ENCODE measurements around the gene CD58. TPM values are rescaled to one million over a fixed set of nuclear protein-coding genes. Genes with fewer than 3 reads are reported as not detected.
A peak's percentile ranks its signal among the peaks of the same experiment; 100 is the strongest.
"Not testable (repeated sequence)": the region's sequence is repeated elsewhere in the genome, so short reads cannot be mapped to it uniquely, and the experiment has no call there.

Gene CD58
- 26.5 and 31.0 TPM in 2 replicates for total RNA-seq

GRCh38 chr1:116570358-116571214 lies at the start of gene CD58:
TSS of gene CD58 (minus strand) at chr1:116571026. CDS start at chr1:116570972, 54 bp downstream.
- Mint-ChIP-seq H3K27me3 (no peaks in the 10 kb centered on the region), H3K4me3 (peak within 1 kb of the TSS; percentile 95)
- intact Hi-C loops (cut with micrococcal nuclease) = loop anchor here (1.0 to 10.0 kb wide), 12 partner anchors 14 to 794 kb away; partner anchors contain the start of genes CD101, MAN1A2 and TTF2

GRCh38 chr1:116620392-116620791 lies 49.6 kb upstream of the CD58 start:
- H3K36me3 Mint-ChIP-seq (ENCODE audit: low read depth); DNase-seq; H3K4me3 Mint-ChIP-seq; H3K27ac Mint-ChIP-seq; H3K9me3 Mint-ChIP-seq; H3K4me1 Mint-ChIP-seq; intact Hi-C loops (cut with micrococcal nuclease): not testable (repeated sequence)
- peaks cover 18% of the 10 kb centered on the region for H3K27me3 Mint-ChIP-seq

More at GRCh38 chr1:116570358-116571214, at the start of gene CD58:
- H3K9me3 Mint-ChIP-seq = no peaks in the 10 kb centered on the region
- H3K4me1 Mint-ChIP-seq = peaks cover 60% of the 10 kb centered on the region
- peak; percentile 95 for DNase-seq
- H3K36me3 Mint-ChIP-seq (ENCODE audit: low read depth) = peaks cover 32% of the 10 kb centered on the region
- H3K27ac Mint-ChIP-seq = peak within 1 kb of the TSS; percentile 88

- H3K4me1 Mint-ChIP-seq; H3K4me3 Mint-ChIP-seq; H3K9me3 Mint-ChIP-seq; intact Hi-C loops (cut with micrococcal nuclease); H3K27ac Mint-ChIP-seq; H3K36me3 Mint-ChIP-seq (ENCODE audit: low read depth); DNase-seq: not testable (repeated sequence)
- peaks cover 18% of the 10 kb centered on the region for H3K27me3 Mint-ChIP-seq
Measured at GRCh38 chr1:116619106-116619505, 48.3 kb upstream of the CD58 start.

GRCh38 chr1:116617808-116618207 lies 47.0 kb upstream of the CD58 start:
- intact Hi-C loops (cut with micrococcal nuclease); H3K4me1 Mint-ChIP-seq; H3K4me3 Mint-ChIP-seq; H3K9me3 Mint-ChIP-seq; H3K27ac Mint-ChIP-seq; DNase-seq; H3K36me3 Mint-ChIP-seq (ENCODE audit: low read depth): not testable (repeated sequence)
- H3K27me3 Mint-ChIP-seq = peaks cover 18% of the 10 kb centered on the region

- H3K9me3 Mint-ChIP-seq; intact Hi-C loops (cut with micrococcal nuclease); H3K4me3 Mint-ChIP-seq; H3K27ac Mint-ChIP-seq; DNase-seq; H3K36me3 Mint-ChIP-seq (ENCODE audit: low read depth); H3K4me1 Mint-ChIP-seq: not testable (repeated sequence)
- H3K27me3 Mint-ChIP-seq = peaks cover 14% of the 10 kb centered on the region
Measured at GRCh38 chr1:116613825-116614224, 43.0 kb upstream of the CD58 start.

- intact Hi-C loops (cut with micrococcal nuclease); H3K27me3 Mint-ChIP-seq; H3K9me3 Mint-ChIP-seq; H3K36me3 Mint-ChIP-seq (ENCODE audit: low read depth); DNase-seq; H3K4me3 Mint-ChIP-seq; H3K27ac Mint-ChIP-seq: not testable (repeated sequence)
- H3K4me1 Mint-ChIP-seq = peaks cover 16% of the 10 kb centered on the region
Measured at GRCh38 chr1:116609801-116610371, 39.1 kb upstream of the CD58 start.

- H3K4me1 Mint-ChIP-seq = peaks cover 16% of the 10 kb centered on the region
- H3K9me3 Mint-ChIP-seq; intact Hi-C loops (cut with micrococcal nuclease); DNase-seq; H3K27ac Mint-ChIP-seq; H3K36me3 Mint-ChIP-seq (ENCODE audit: low read depth); H3K27me3 Mint-ChIP-seq; H3K4me3 Mint-ChIP-seq: not testable (repeated sequence)
Measured at GRCh38 chr1:116608841-116609240, 38.0 kb upstream of the CD58 start.

- H3K9me3 Mint-ChIP-seq; H3K4me3 Mint-ChIP-seq; H3K36me3 Mint-ChIP-seq (ENCODE audit: low read depth); H3K27me3 Mint-ChIP-seq; intact Hi-C loops (cut with micrococcal nuclease); DNase-seq: not testable (repeated sequence)
- Mint-ChIP-seq H3K27ac (peak overlapping the region; percentile 17), H3K4me1 (peaks cover 16% of the 10 kb centered on the region)
Measured at GRCh38 chr1:116608151-116608550, 37.3 kb upstream of the CD58 start.

GRCh38 chr1:116607463-116607862 lies 36.6 kb upstream of the CD58 start:
- peaks cover 16% of the 10 kb centered on the region for H3K4me1 Mint-ChIP-seq

GRCh38 chr1:116606067-116606466 lies 35.2 kb upstream of the CD58 start:
- H3K27me3 Mint-ChIP-seq; H3K4me3 Mint-ChIP-seq; H3K9me3 Mint-ChIP-seq; intact Hi-C loops (cut with micrococcal nuclease); H3K27ac Mint-ChIP-seq; H3K36me3 Mint-ChIP-seq (ENCODE audit: low read depth); DNase-seq: not testable (repeated sequence)
- H3K4me1 Mint-ChIP-seq = peaks cover 14% of the 10 kb centered on the region

More at GRCh38 chr1:116607463-116607862, 36.6 kb upstream of the CD58 start:
- H3K36me3 Mint-ChIP-seq (ENCODE audit: low read depth); H3K27ac Mint-ChIP-seq; H3K4me3 Mint-ChIP-seq; intact Hi-C loops (cut with micrococcal nuclease); H3K9me3 Mint-ChIP-seq; H3K27me3 Mint-ChIP-seq; DNase-seq: not testable (repeated sequence)

GRCh38 chr1:116605315-116605714 lies 34.5 kb upstream of the CD58 start:
- H3K9me3 Mint-ChIP-seq = no peaks in the 10 kb centered on the region
- H3K27me3 Mint-ChIP-seq = peaks cover 4% of the 10 kb centered on the region
- no peak overlapping the region for H3K4me3 Mint-ChIP-seq
- H3K27ac Mint-ChIP-seq = no peak overlapping the region
- H3K4me1 Mint-ChIP-seq = peaks cover 14% of the 10 kb centered on the region
- H3K36me3 Mint-ChIP-seq (ENCODE audit: low read depth) = no peaks in the 10 kb centered on the region
- intact Hi-C loops (cut with micrococcal nuclease) = no loop called here
- no peak for DNase-seq

GRCh38 chr1:116604408-116604807 lies 33.6 kb upstream of the CD58 start:
- peaks cover 10% of the 10 kb centered on the region for H3K4me1 Mint-ChIP-seq
- intact Hi-C loops (cut with micrococcal nuclease); H3K4me3 Mint-ChIP-seq; H3K27ac Mint-ChIP-seq; DNase-seq; H3K27me3 Mint-ChIP-seq; H3K9me3 Mint-ChIP-seq; H3K36me3 Mint-ChIP-seq (ENCODE audit: low read depth): not testable (repeated sequence)

GRCh38 chr1:116603646-116604045 lies 32.8 kb upstream of the CD58 start:
- H3K9me3 Mint-ChIP-seq; H3K27ac Mint-ChIP-seq; DNase-seq; H3K4me3 Mint-ChIP-seq; H3K27me3 Mint-ChIP-seq; H3K4me1 Mint-ChIP-seq; intact Hi-C loops (cut with micrococcal nuclease); H3K36me3 Mint-ChIP-seq (ENCODE audit: low read depth): not testable (repeated sequence)

- H3K4me3 Mint-ChIP-seq; H3K9me3 Mint-ChIP-seq; H3K27ac Mint-ChIP-seq; H3K4me1 Mint-ChIP-seq; DNase-seq; H3K36me3 Mint-ChIP-seq (ENCODE audit: low read depth); H3K27me3 Mint-ChIP-seq; intact Hi-C loops (cut with micrococcal nuclease): not testable (repeated sequence)
Measured at GRCh38 chr1:116599369-116599768, 28.5 kb upstream of the CD58 start.
